HepG2 (cell line): Measurements from ENCODE around the gene GPATCH3. TPM values are rescaled to one million over a fixed set of nuclear protein-coding genes. Genes with fewer than 3 reads are reported as not detected.

Experiments
- ATF5 ChIP-seq: sonication (generic); formaldehyde crosslinking; IDR thresholded peaks from 2 replicates; pipeline ENCODE4 v1.4.0; 2020; ENCODE audit warnings: mild to moderate bottlenecking, low read depth, missing genetic modification reagents
- ATF6 ChIP-seq: sonication (generic); formaldehyde crosslinking; conservative IDR thresholded peaks from 2 replicates; pipeline ENCODE4 v1.4.0; 2020; ENCODE audit warnings: missing genetic modification reagents
- CCDC6 ChIP-seq: sonication (generic); formaldehyde crosslinking; IDR thresholded peaks from 2 replicates; pipeline ENCODE4 v1.8.1; 2022; ENCODE audit warnings: mild to moderate bottlenecking, missing genetic modification reagents, moderate library complexity
- CEBPG ChIP-seq: IDR thresholded peaks from 2 replicates; pipeline ENCODE4 v1.6.1; 2016
- DNMT3B ChIP-seq: conservative IDR thresholded peaks from 2 replicates; pipeline ENCODE4 v1.6.1; 2016; ENCODE audit warnings: missing biosample characterization, control low read depth
- KDM1A ChIP-seq: IDR thresholded peaks from 2 replicates; pipeline ENCODE4 v1.6.1; 2016; ENCODE audit warnings: missing compliant biosample characterization
- KDM6A ChIP-seq: IDR thresholded peaks from 2 replicates; pipeline ENCODE4 v1.6.1; 2016; ENCODE audit warnings: low read depth
- MAX ChIP-seq: IDR thresholded peaks from 2 replicates; pipeline ENCODE4 v1.6.1; 2012; ENCODE audit warnings: inconsistent platforms
- POGK ChIP-seq: sonication (generic); formaldehyde crosslinking; conservative IDR thresholded peaks from 2 replicates; pipeline ENCODE4 v1.8.0; 2022; ENCODE audit warnings: mild to moderate bottlenecking, moderate library complexity, missing genetic modification reagents
- PRDM10 ChIP-seq: sonication (generic); formaldehyde crosslinking; IDR thresholded peaks from 2 replicates; pipeline ENCODE4 v1.4.0; 2020; ENCODE audit warnings: low read depth, missing genetic modification reagents
- SP140L ChIP-seq: sonication (generic); formaldehyde crosslinking; IDR thresholded peaks from 2 replicates; pipeline ENCODE4 v1.4.0; 2020; ENCODE audit warnings: missing genetic modification reagents, borderline replicate concordance
- ZBTB4 ChIP-seq: sonication (generic); formaldehyde crosslinking; IDR thresholded peaks from 2 replicates; pipeline ENCODE4 v1.4.0; 2020; ENCODE audit warnings: missing genetic modification reagents, mild to moderate bottlenecking, borderline replicate concordance
- ZNF24 ChIP-seq: fragments of 450-650 bp; IDR thresholded peaks from 2 replicates; pipeline ENCODE4 v1.6.1; 2017; ENCODE audit warnings: antibody characterized with exemption, mild to moderate bottlenecking
- ZNF280B ChIP-seq: sonication (generic); formaldehyde crosslinking; IDR thresholded peaks from 2 replicates; pipeline ENCODE4 v1.5.0; 2020; ENCODE audit warnings: missing genetic modification reagents, mild to moderate bottlenecking, borderline replicate concordance
- ZSCAN30 ChIP-seq: sonication (generic); formaldehyde crosslinking; IDR thresholded peaks from 2 replicates; pipeline ENCODE4 v1.5.0; 2020; ENCODE audit warnings: mild to moderate bottlenecking, missing genetic modification reagents
- polyA plus RNA-seq, 8 experiments: library from polyadenylated mRNA; depleted of rRNA in 3 of 8; stranded (reverse) in 7 of 8; unstranded in 1 of 8; fragments of >200 nt; fragmentation: Illumina TruSeq in 4 of 8; extraction: Trizol in 4 of 8; gene quantifications; 2 replicates each; pipeline versions ENCODE4 v1.2.1 to v1.2.3, GENCODE V29; 2011 to 2016; ENCODE audit warnings: low read depth in 4 of 8, missing spikeins in 1 of 8, mixed read lengths in 1 of 8; ENCODE audit not compliant: insufficient read depth in 1 of 8
- total RNA-seq, 5 experiments: library from RNA; depleted of rRNA; stranded (reverse); fragments of >200 nt; fragmentation: Illumina TruSeq; extraction: Trizol; gene quantifications; 2 replicates each; pipeline ENCODE4 v1.2.3, GENCODE V29; 2016; ENCODE audit warnings: low read depth in 1 of 5

Gene GPATCH3
- total and polyA plus RNA-seq, 2 of the 13 experiments (the other 11 are each of a cell fraction or from before 2014, with no cell fraction given) = 8.3 to 11.0 TPM

- TF ChIP-seq PRDM10 (CRISPR knock-in tag) = peak; percentile 51; the same call in 1 of the 2 replicates
- TF ChIP-seq MAX = peak; percentile 40
- no peak for TF ChIP-seq ZNF280B
- no peak for TF ChIP-seq SP140L (CRISPR knock-in tag)
- TF ChIP-seq ATF5 (CRISPR knock-in tag) = no peak
- TF ChIP-seq ZBTB4 (CRISPR knock-in tag) = peak; percentile 92; the same call in 1 of the 2 replicates
- TF ChIP-seq ATF6 (CRISPR knock-in tag) = no peak
- peak; percentile 75 for TF ChIP-seq KDM1A (CRISPR knock-in tag)
- 0 out of 2 replicates have a peak, but pooled peaks have one; percentile 59 for TF ChIP-seq ZSCAN30 (CRISPR knock-in tag)
- TF ChIP-seq ZNF24 = no peak
- TF ChIP-seq POGK (CRISPR knock-in tag) = peak; percentile 56; the same call in 1 of the 2 replicates
- TF ChIP-seq CEBPG (CRISPR knock-in tag) = peak; percentile 88
- TF ChIP-seq CCDC6 (CRISPR knock-in tag) = peak; percentile 36; the same call in 1 of the 2 replicates
- no peak for TF ChIP-seq DNMT3B
- TF ChIP-seq KDM6A (CRISPR knock-in tag) = peak; percentile 81
Observed at GRCh38 chr1:26938004-26938658, 37.9 kb upstream of the GPATCH3 start (continued).
